ENCODE data around the gene LSR. TPM values are rescaled to one million over a fixed set of nuclear protein-coding genes. Genes with fewer than 3 reads are reported as not detected.

LSR gene
- total and polyA plus RNA-seq, 2 donors from 2014 or later: 37.9 to 87.2 TPM

- H3K4me3 ChIP-seq (ENCODE audit: low read length in 3 of 3): peak overlapping the region; percentile 39 to 63 (median 57)
- FAIRE-seq (no peak), DNase-seq (peak; percentile 91 to 96 (median 95))
- peaks cover 0 to 18% (median 6%) of the 10 kb centered on the region in 3 donors for H3K4me1 ChIP-seq (ENCODE audit: control insufficient read depth in 2 of 3, insufficient read depth in 2 of 3, low read depth in 1 of 3, low read length in 3 of 3)
- H3K36me3 ChIP-seq (ENCODE audit: control insufficient read depth in 2 of 3, insufficient read depth in 3 of 3, low read length in 3 of 3): peaks cover 6 to 29% (median 19%) of the 10 kb centered on the region in 3 donors
- intact Hi-C loops (cut with DNase I): no loop called here
- H3K27me3 ChIP-seq (ENCODE audit: control insufficient read depth, insufficient read depth, low read length): no peaks in the 10 kb centered on the region
- peak overlapping the region; percentile 88 to 90 for H3K27ac ChIP-seq (ENCODE audit: low read depth in 2 of 2, low read length in 2 of 2)
- no peaks in the 10 kb centered on the region for H3K9me3 ChIP-seq (ENCODE audit: control insufficient read depth in 2 of 3, insufficient read depth in 1 of 3, low read length in 3 of 3)
- peak overlapping the region in 1 of 3 donors; percentile 55 for H3K9ac ChIP-seq (ENCODE audit: low read length in 3 of 3)
- peak; percentile 41 for TF ChIP-seq CTCF (IDR thresholded peaks at IDR 0.05; ENCODE audit: borderline replicate concordance, extremely low read depth, insufficient read depth)
These were observed 20.8 kb downstream of the LSR start for GRCh38 chr19:35269438-35270117.

GRCh38 chr19:35270381-35270811, 21.6 kb downstream of the LSR start:
- TF ChIP-seq CTCF (IDR thresholded peaks at IDR 0.05; ENCODE audit: borderline replicate concordance, extremely low read depth, insufficient read depth): no peak
- Histone ChIP-seq H3K27me3 (ENCODE audit: control insufficient read depth, insufficient read depth, low read length) (no peaks in the 10 kb centered on the region), H3K9me3 (ENCODE audit: control insufficient read depth in 2 of 3, insufficient read depth in 1 of 3, low read length in 3 of 3) (no peaks in the 10 kb centered on the region), H3K36me3 (ENCODE audit: control insufficient read depth in 2 of 3, insufficient read depth in 3 of 3, low read length in 3 of 3) (peaks cover 6 to 29% (median 19%) of the 10 kb centered on the region in 3 donors), H3K4me1 (ENCODE audit: control insufficient read depth in 2 of 3, insufficient read depth in 2 of 3, low read depth in 1 of 3, low read length in 3 of 3) (peaks cover 0 to 16% (median 6%) of the 10 kb centered on the region in 3 donors), H3K4me3 (ENCODE audit: low read length in 3 of 3) (peak overlapping the region in 2 of 3 donors; percentile 6 to 57), H3K27ac (ENCODE audit: low read depth in 2 of 2, low read length in 2 of 2) (no peak overlapping the region), H3K9ac (ENCODE audit: low read length in 3 of 3) (peak overlapping the region in 1 of 3 donors; percentile 52)
- FAIRE-seq: no peak
- DNase-seq: peak in 1 of 5 donors; percentile 55
- intact Hi-C loops (cut with DNase I): no loop called here

GRCh38 chr19:35271546-35271945, 22.7 kb downstream of the LSR start:
- FAIRE-seq (no peak), DNase-seq (peak in 2 of 5 donors; percentile 39 to 65)
- Histone ChIP-seq H3K36me3 (ENCODE audit: control insufficient read depth in 2 of 3, insufficient read depth in 3 of 3, low read length in 3 of 3) (peaks cover 9 to 29% (median 19%) of the 10 kb centered on the region in 3 donors), H3K9me3 (ENCODE audit: control insufficient read depth in 2 of 3, insufficient read depth in 1 of 3, low read length in 3 of 3) (no peaks in the 10 kb centered on the region), H3K27me3 (ENCODE audit: control insufficient read depth, insufficient read depth, low read length) (no peaks in the 10 kb centered on the region), H3K9ac (ENCODE audit: low read length in 3 of 3) (no peak overlapping the region), H3K4me3 (ENCODE audit: low read length in 3 of 3) (no peak overlapping the region), H3K4me1 (ENCODE audit: control insufficient read depth in 2 of 3, insufficient read depth in 2 of 3, low read depth in 1 of 3, low read length in 3 of 3) (peaks cover 0 to 16% (median 6%) of the 10 kb centered on the region in 3 donors), H3K27ac (ENCODE audit: low read depth in 2 of 2, low read length in 2 of 2) (no peak overlapping the region)
- intact Hi-C loops (cut with DNase I): no loop called here
- TF ChIP-seq CTCF (IDR thresholded peaks at IDR 0.05; ENCODE audit: borderline replicate concordance, extremely low read depth, insufficient read depth): no peak
